K562 (cell line): ENCODE measurements around the gene GTPBP6.

ENCODE experiments used
- GATA2 ChIP-seq: sonication (generic); formaldehyde crosslinking; IDR thresholded peaks from 2 replicates; pipeline ENCODE4 v1.4.0; 2020; ENCODE audit warnings: mild to moderate bottlenecking, missing genetic modification reagents
- POLR2AphosphoS5 ChIP-seq: IDR thresholded peaks from 2 replicates; pipeline ENCODE4 v1.6.1; 2011; ENCODE audit warnings: mild to moderate bottlenecking, low read depth, low read length, moderate library complexity; ENCODE audit not compliant: control insufficient read depth, insufficient read depth
- ZNF23 ChIP-seq: fragments of 250-450 bp; sonication (Bioruptor Pico); IDR thresholded peaks from 2 replicates; pipeline ENCODE4 v1.4.0; 2020; ENCODE audit warnings: mild to moderate bottlenecking

- TF ChIP-seq ZNF23 (CRISPR knock-in tag) (no peak), POLR2AphosphoS5 (no peak), GATA2 (CRISPR knock-in tag) (no peak)
Measured at GRCh38 chrX:361231-362145, 42.9 kb upstream of the GTPBP6 start.
